Suprapubic skin (tissue), 4 donors: ENCODE data around the gene CERS6.

Experiments
- EP300 ChIP-seq: sonication (generic); formaldehyde crosslinking; IDR thresholded peaks from one replicate; pipeline ENCODE4 v1.6.1; 2017; ENCODE audit warnings: antibody characterized with exemption
- POLR2A ChIP-seq, 2 donors: fragments of 450-650 bp; IDR thresholded peaks; one replicate each; pipeline ENCODE4 v1.6.1; 2017; ENCODE audit warnings: antibody characterized with exemption in 2 of 2, mild to moderate bottlenecking in 2 of 2, moderate library complexity in 2 of 2
- POLR2AphosphoS5 ChIP-seq, 3 donors: sonication (generic); formaldehyde crosslinking; IDR thresholded peaks; one replicate each; pipeline ENCODE4 v1.6.1; 2017; ENCODE audit warnings: antibody characterized with exemption in 3 of 3

DNA sequence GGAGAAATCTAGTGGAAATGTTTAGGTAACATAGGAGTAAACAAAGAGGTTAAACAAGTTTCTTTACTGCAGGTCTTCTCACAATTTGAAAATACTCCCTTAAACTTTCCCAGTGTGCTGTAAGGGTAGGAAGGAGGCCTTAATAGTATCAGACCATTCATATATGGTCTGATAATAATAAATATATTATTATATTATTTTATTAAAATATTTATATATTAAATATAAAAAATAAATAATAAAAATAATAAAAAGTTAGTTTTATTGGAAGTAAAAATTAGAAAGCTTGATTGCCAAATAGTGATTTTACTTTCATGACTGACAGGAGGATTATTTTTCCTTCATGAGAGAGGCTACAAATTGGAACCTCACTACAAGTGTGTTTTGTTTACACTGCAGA, 353.5 kb downstream of the CERS6 start:
- no peak for TF ChIP-seq EP300
- TF ChIP-seq POLR2A (IDR thresholded peaks at IDR 0.05): no peak
- TF ChIP-seq POLR2AphosphoS5 (IDR thresholded peaks at IDR 0.05): no peak
